IPS DF 4.7 (cell line): Measurements from ENCODE around the gene RPS5.

Experiments
- DNase-seq: peaks from one replicate; pipeline ENCODE4 v3.0.0-alpha.2; 2013; ENCODE audit warnings: low spot score; ENCODE audit errors: extremely low read depth

The RPS5 gene

DNA sequence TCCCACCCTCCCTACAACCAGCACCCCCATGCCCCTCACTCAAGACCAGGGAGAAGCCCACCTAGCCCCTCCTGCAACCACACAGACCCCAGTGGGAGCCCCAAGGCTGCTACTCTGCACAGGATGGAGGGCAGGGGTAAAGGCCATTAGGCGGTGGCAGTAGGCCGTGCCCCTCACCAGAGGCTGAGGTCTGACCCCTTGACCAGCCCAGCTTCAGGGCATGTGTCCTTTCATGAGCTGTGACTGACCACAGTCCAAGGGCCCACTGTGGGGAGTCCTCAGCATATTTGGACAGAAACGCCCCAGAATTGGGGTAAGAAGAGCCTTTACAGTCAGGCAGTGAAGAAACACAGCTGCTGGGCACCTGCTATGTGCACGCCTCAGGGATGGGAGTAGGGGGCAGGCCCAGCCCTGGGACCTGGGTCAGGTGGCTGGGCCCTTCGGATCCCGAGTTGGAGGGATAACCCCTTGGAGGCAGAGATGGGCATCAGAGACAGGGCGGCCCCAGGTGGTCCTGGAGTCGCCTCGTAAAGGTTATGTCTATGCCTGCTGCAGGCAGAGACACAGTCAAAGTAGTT is 1.7 kb upstream of the RPS5 start:
- no peak for DNase-seq

DNA sequence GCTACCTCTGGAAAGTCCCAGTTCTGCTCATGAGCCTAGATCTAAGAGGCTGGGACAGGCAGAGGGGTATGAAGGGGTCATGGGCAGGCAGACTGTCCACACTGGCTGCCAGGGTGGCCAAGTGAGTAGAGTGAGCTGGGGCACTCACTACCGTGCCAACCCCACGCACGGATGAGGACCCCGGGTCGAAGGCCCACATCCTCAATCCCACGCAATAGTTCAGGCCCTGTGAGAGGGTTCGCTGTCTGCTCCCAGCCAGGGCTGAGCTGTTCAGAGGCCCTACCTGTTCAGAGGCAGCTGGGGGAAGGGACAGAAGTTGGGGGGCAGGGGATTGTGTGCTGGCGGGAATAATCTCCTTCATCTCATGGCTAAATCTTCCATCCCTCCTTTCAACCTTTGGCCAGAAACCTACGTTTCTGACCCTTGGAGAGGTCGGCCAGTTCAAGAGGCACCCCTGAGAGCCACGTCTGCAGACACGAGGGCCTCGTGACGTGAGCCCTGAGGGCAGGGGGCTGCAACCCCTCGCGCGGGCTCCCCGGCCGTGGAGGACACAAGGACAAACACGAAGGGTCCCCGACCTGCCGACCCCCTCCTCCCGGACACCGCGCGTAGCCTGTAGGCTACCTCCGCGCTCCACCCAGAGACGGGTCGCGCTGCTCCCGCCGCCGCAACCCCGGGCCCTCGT is 1.0 kb upstream of the RPS5 start:
- DNase-seq, result no peak

- no peak for DNase-seq
Measured at GRCh38 chr19:58387338-58388174, 487 bp downstream of the RPS5 start.

DNA sequence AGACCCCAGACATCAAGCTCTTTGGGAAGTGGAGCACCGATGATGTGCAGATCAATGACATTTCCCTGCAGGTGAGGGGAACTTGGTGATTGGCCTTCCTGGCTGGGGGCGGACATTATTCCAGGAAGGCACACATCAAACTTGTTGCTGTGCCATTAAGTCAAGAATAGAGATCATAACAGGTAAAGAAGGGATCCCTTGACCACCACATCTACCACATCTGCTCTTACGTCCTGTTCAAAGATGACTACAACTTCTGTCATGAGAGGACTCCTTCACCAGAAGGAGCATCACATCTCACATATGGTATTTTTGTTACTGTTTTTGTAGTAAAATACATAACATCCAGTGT is 1.1 kb downstream of the RPS5 start:
- DNase-seq, result no peak

GRCh38 chr19:58392945-58393724 is 6.1 kb downstream of the RPS5 start:
- no peak for DNase-seq

DNA sequence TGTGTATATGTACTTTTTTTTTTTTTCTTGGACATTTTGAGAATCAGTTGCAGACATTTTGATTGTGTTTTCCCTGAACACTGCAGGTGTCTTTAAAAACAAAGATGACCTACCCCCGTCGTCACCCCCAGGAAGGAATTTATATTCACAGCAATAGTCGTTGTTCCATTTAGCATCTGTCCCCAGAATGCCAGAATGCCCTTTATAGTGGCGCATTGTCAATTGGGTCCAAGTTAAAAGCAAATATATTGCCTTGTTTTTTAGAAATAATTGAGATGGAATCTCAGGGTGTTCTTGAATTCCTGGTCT is 6.6 kb downstream of the RPS5 start:
- no peak for DNase-seq

- no peak for DNase-seq
Measured at GRCh38 chr19:58394821-58395219, 7.8 kb downstream of the RPS5 start.

GRCh38 chr19:58395220-58395978 is 8.3 kb downstream of the RPS5 start, which contains the start of gene RNF225:
TSS of gene RNF225 (plus strand) at chr19:58395656. CDS start at chr19:58396090, 434 bp downstream.
- DNase-seq, result peak; percentile 49

- no peak for DNase-seq
Measured at GRCh38 chr19:58395979-58396627, 9.0 kb downstream of the RPS5 start.

DNA sequence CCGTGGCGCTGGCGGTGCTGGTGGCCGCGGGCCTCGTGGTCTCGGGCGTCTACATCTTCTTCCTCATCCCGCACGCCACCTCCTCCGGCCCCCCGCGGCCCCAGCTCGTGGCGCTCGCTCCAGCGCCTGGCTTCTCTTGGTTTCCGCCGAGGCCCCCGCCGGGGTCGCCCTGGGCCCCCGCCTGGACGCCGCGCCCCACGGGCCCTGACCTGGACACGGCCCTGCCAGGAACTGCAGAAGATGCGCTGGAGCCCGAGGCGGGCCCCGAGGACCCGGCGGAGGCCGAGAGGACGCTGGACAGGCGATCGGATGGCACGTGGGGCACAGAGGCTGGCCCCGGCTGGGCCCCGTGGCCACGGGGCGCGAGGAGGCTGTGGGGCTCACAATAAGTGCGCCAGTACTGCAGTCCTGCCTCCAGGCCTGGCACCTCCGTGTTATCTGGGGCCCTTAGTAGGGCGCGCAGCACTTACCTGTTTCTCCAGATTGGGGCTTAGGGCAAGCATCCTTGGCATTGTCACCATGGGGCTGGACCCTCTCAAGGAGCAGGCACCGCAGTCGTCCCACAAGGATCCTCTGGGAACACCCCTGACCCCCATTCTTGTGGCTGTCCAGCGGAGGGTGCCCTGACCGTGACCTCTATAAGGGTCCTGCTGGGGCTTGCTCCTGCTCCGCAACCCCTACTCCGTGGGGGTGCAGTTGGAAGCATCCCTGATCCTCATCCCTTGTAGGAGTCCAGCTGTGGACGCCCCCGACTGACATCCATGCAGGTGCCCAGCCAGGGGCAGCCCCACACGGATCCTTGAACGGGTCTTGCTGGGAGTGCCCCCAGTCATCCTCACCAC is 9.8 kb downstream of the RPS5 start:
- no peak for DNase-seq

DNA sequence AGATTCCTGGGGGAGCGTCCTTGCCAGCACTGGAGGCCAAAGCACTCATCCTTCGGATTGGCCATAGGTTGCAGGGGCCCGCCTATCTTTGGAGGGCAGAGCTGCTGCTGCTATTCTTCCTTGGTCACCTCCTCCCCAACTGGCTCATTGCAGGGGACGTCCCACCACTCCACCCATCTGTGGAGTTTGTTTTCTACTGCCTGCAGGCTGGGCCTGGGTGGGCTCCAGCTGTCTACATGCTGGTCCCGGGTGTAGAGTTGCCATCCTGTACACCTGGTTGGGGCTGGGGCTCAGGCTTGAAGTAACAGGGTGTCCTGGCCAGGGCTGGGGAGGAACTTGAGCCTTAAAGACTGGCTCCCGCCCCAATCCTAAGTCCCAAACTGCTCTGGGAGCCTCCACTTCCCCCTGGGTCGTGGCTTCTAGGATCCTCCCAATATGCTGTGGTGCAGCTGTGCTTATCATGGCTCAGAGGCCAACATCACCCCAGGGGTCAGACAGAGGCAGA is 10.5 kb downstream of the RPS5 start:
- DNase-seq, result no peak

DNA sequence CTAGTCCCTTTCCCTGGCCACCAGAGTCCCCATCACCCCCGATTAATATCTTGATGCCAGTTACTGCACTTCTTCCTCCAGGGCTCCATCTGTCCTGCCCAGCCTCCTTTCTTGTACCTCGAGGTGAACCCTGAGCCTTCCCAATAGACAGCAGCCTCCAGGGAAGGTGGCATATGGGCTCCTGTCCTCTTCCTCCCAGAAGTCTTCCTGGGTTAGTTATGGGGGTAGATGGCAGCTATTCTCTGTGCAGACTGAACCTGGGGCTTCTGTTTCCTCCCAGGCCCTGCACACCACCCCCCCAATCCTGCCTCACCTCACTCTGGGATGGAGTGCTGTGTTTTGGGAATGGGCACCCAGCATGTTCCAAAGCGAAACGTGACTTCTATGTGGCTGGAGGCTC is 11.0 kb downstream of the RPS5 start:
- no peak for DNase-seq

DNA sequence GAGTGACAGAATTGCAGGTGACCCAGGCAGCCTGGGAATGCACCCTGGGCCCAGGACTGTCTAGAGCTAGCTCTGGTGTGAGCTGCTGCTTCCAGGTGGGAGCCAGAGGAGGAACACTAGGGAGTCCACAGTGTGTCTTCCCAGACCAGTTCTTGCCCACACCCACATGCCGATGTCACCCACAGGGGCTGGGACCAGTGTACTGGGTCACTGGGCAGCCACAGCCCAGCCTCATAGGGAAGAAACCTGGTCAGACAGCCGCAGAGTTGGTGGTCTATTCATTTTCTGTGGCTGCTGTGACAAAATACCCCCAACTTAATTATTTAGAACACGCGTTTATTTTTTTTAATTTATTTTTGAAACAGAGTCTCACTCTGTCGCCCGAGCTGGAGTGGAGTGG is 11.5 kb downstream of the RPS5 start:
- no peak for DNase-seq

DNA sequence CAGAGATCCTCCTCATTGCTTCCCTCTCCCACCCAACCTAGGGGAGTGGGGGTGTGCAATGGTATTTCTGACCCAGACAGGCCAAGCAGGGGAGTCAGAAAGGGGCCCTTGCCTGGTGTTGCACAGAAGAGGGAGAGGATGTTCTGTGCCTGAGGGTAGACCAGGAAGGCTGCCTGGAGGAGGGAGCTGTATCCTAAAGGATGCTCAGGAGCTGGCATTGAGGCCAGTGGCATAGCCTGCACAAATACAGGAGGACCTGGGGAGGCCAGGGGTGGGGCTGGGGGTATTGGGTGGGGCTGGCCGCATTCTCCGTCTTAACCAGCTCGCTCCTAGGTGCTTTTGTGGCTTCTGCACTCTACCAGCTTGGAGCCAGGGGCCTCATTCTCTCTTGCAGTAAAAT is 12.8 kb downstream of the RPS5 start:
- no peak for DNase-seq

- no peak for DNase-seq
Measured at GRCh38 chr19:58400316-58400915, 13.3 kb downstream of the RPS5 start.

DNA sequence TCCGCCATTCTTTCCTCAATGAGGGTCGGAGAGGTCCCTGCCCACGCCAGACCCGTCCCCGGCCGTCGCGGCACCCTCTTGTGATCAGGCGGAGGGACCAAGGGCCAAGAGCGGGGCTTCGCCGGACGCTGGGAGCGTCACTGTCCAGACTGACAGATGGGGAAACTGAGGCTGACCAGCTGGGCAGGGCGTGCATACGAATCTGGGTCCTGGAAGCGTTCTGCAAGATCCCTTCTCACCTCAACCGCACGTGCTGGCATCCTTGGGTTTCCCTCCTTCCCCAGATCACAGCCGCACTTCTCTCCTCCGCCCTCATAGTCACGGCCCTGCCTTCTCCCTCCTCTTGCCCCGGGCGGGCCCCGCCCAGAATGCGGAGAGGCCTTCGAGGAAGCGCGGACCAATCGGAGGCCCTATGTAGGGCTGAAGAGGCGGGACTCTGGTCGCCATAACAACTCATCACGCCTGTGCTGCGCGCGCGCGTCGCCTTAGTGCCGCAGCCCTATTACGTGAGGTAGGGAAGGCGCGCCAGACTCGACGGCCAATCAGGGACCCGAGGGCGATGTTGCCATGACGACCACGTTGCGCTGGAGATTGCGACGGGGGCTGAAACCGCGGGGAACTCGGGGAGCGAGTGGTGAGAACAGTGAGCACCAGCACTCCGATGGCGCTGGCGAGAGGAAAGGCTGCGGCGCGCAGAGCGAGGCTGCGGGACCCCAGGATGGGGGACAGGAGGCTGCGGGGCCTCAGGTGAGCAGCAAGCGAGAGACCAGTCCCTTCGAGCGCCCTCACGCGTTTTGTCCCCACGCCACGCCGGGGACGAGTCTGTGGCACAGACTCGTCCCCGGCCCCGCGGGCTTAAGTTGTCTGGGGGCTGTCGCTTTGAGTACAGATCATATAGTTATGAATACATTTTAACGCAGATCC is 14.1 kb downstream of the RPS5 start:
- DNase-seq, result peak; percentile 99

DNA sequence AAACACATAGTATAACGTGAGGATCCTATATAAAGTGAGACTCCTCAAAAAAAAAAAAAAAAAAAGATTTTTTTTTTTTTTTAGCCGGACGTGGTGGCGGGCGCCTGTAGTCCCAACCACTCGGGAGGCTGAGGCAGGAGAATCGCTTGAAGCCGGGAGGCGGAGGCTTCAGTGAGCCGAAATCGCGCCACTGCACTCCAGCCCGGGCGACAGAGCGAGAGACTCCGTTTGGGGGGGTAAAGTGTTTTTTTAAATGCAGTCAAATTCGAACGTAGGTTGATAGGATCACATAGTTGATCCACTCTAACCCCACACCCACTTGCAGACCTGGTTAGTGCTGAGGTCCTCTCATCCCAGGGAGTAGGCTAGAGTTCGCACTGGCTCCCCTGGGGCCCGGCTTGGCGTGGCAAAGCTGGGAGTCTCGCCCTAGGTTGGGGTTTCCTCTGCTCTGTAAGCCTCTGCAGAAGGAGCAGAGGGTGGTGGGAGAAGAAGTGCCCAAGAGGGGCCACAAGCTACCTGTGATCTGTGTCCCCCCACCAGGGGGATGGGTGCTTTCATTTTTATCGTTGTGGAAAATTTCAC is 14.9 kb downstream of the RPS5 start:
- no peak for DNase-seq
